WTC11 (cell line): Measurements from ENCODE around the gene ALLC. TPM values are rescaled to one million over a fixed set of nuclear protein-coding genes. Genes with fewer than 3 reads are reported as not detected.

Source experiments
- ATAC-seq: fragments of 200-7000 bp; cut with Tn5 transposase; 2 replicates; pipeline ENCODE4 v1.10.0; 2021; ENCODE audit warnings: mild to moderate bottlenecking, moderate library complexity
- CTCF ChIA-PET: fragments of 300-600 bp; sonication (Branson Sonifier 250); formaldehyde crosslinking; loops from one replicate; lab custom pipeline; 2021; ENCODE audit warnings: antibody characterized with exemption; lab: Charles Lee
- POLR2A ChIA-PET: fragments of 350-600 bp; sonication (Branson Sonifier 250); formaldehyde crosslinking; loops from one replicate; lab custom pipeline; 2021; ENCODE audit warnings: antibody characterized with exemption; lab: Charles Lee
- DNase-seq: peaks from one replicate; pipeline ENCODE4 v3.0.0; 2021; ENCODE audit warnings: low spot score
- H3K27ac Mint-ChIP-seq: 2 replicates; pipeline ENCODE4 v1.8.0; 2021; ENCODE audit warnings: mixed read lengths
- H3K27me3 Mint-ChIP-seq: 2 replicates; pipeline ENCODE4 v1.8.0; 2021; ENCODE audit warnings: low read depth, mild to moderate bottlenecking, moderate library complexity, mixed read lengths
- H3K36me3 Mint-ChIP-seq: 2 replicates; pipeline ENCODE4 v1.8.0; 2021; ENCODE audit warnings: mixed read lengths
- H3K4me1 Mint-ChIP-seq: 2 replicates; pipeline ENCODE4 v1.8.0; 2022; ENCODE audit warnings: mixed read lengths
- H3K4me3 Mint-ChIP-seq: 2 replicates; pipeline ENCODE4 v1.8.0; 2021; ENCODE audit warnings: mild to moderate bottlenecking, moderate library complexity, mixed read lengths
- H3K9me3 Mint-ChIP-seq: 2 replicates; pipeline ENCODE4 v1.8.0; 2021; ENCODE audit warnings: mixed read lengths
- ATF3 ChIP-seq: sonication (generic); formaldehyde crosslinking; conservative IDR thresholded peaks from 2 replicates; pipeline ENCODE4 v1.8.1; 2022; ENCODE audit warnings: mild to moderate bottlenecking, missing genetic modification reagents
- ATF6 ChIP-seq: sonication (generic); formaldehyde crosslinking; IDR thresholded peaks from 2 replicates; pipeline ENCODE4 v1.8.1; 2023; ENCODE audit warnings: mild to moderate bottlenecking, missing genetic modification reagents
- CBFB ChIP-seq: sonication (generic); formaldehyde crosslinking; IDR thresholded peaks from 2 replicates; pipeline ENCODE4 v1.8.1; 2022; ENCODE audit warnings: mild to moderate bottlenecking, low read depth, missing genetic modification reagents
- ETV6 ChIP-seq: sonication (generic); formaldehyde crosslinking; IDR thresholded peaks from 2 replicates; pipeline ENCODE4 v1.8.1; 2022; ENCODE audit warnings: mild to moderate bottlenecking, missing genetic modification reagents
- GTF2I ChIP-seq: fragments of 250-450 bp; sonication (Bioruptor Pico); conservative IDR thresholded peaks from 2 replicates; pipeline ENCODE4 v1.4.0; 2021; ENCODE audit warnings: mild to moderate bottlenecking
- HMGA2 ChIP-seq: fragments of 250-450 bp; sonication (Bioruptor Pico); IDR thresholded peaks from 2 replicates; pipeline ENCODE4 v1.4.0; 2021; ENCODE audit warnings: mild to moderate bottlenecking, moderate library complexity
- NFE2L1 ChIP-seq: sonication (generic); formaldehyde crosslinking; IDR thresholded peaks from 2 replicates; pipeline ENCODE4 v1.8.1; 2023; ENCODE audit warnings: missing genetic modification reagents
- RELA ChIP-seq: sonication (generic); formaldehyde crosslinking; IDR thresholded peaks from 2 replicates; pipeline ENCODE4 v1.8.1; 2022; ENCODE audit warnings: missing genetic modification reagents, mild to moderate bottlenecking, borderline replicate concordance
- RORB ChIP-seq: fragments of 250-450 bp; sonication (Bioruptor Pico); IDR thresholded peaks from 2 replicates; pipeline ENCODE4 v1.9.0; 2021; ENCODE audit warnings: mild to moderate bottlenecking
- SOX15 ChIP-seq: fragments of 250-450 bp; sonication (Bioruptor Pico); IDR thresholded peaks from 2 replicates; pipeline ENCODE4 v1.9.0; 2021; ENCODE audit warnings: mild to moderate bottlenecking
- TEAD1 ChIP-seq: sonication (generic); formaldehyde crosslinking; IDR thresholded peaks from 2 replicates; pipeline ENCODE4 v1.8.0; 2022; ENCODE audit warnings: mild to moderate bottlenecking, missing genetic modification reagents
- USF1 ChIP-seq: sonication (generic); formaldehyde crosslinking; IDR thresholded peaks from 2 replicates; pipeline ENCODE4 v1.8.0; 2022; ENCODE audit warnings: mild to moderate bottlenecking, missing genetic modification reagents
- ZBTB43 ChIP-seq: sonication (generic); formaldehyde crosslinking; IDR thresholded peaks from 2 replicates; pipeline ENCODE4 v1.8.1; 2023; ENCODE audit warnings: mild to moderate bottlenecking, missing genetic modification reagents
- ZNF121 ChIP-seq: sonication (generic); formaldehyde crosslinking; IDR thresholded peaks from 2 replicates; pipeline ENCODE4 v1.8.0; 2023; ENCODE audit warnings: missing genetic modification reagents
- ZNF396 ChIP-seq: fragments of 250-450 bp; sonication (Bioruptor Pico); IDR thresholded peaks from 2 replicates; pipeline ENCODE4 v1.8.0; 2021; ENCODE audit warnings: mild to moderate bottlenecking, moderate library complexity, borderline replicate concordance
- ZNF416 ChIP-seq: fragments of 250-450 bp; sonication (Bioruptor Pico); IDR thresholded peaks from 2 replicates; pipeline ENCODE4 v1.9.0; 2021; ENCODE audit warnings: mild to moderate bottlenecking, inconsistent platforms
- total RNA-seq: library from RNA; stranded (reverse); gene quantifications from 3 replicates; pipeline ENCODE4 v1.2.3, GENCODE V29; 2021
- TF ChIP-seq, protein P1 (sequence below): sonication (generic); formaldehyde crosslinking; IDR thresholded peaks from 2 replicates; pipeline ENCODE4 v1.8.1; 2023; ENCODE audit warnings: mild to moderate bottlenecking, missing genetic modification reagents, moderate library complexity

The ALLC gene
- total RNA-seq, 1 experiment from 2014 or later, result not detected

- Mint-ChIP-seq H3K4me1 (no peaks in the 10 kb centered on the region), H3K27me3 (peaks cover 23% of the 10 kb centered on the region), H3K36me3 (peaks cover 63% of the 10 kb centered on the region), H3K27ac (no peak overlapping the region), H3K4me3 (no peak overlapping the region), H3K9me3 (peaks cover 81% of the 10 kb centered on the region)
- no peak for TF ChIP-seq ZBTB43 (CRISPR knock-in tag)
- TF ChIP-seq ATF3 (CRISPR knock-in tag), result no peak
- no peak for TF ChIP-seq RELA (CRISPR knock-in tag)
- TF ChIP-seq GTF2I, result no peak
- POLR2A ChIA-PET, result no interaction called here
- no peak for DNase-seq
- no peak for ATAC-seq
- CTCF ChIA-PET, result no interaction called here
These were observed 73.8 kb downstream of the ALLC start for GRCh38 chr2:3731829-3732228.

DNA sequence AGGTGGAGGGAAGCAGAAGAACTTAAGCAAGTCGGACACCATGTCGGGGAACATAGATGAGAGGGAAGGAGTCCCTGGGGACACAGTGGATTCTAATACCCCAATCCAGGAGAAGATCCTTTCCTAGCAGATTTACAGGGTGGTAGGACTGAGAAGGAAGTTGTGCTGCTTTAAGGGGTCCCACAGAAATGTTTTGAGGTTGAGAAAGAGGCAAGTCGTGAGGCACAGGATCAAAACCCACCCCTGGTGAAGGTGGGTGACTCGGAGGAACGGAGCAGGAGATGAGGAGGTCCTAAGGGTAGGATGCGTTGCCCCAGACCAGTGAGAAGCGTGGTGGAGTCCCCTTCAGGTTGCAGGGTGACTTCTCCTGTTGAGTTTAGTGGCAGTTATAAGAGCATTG lies 78.1 kb downstream of the ALLC start:
- ChIA-PET CTCF (no interaction called here), POLR2A (no interaction called here)
- ATAC-seq (no peak), DNase-seq (no peak)
- Mint-ChIP-seq H3K27ac (no peak overlapping the region), H3K4me3 (no peak overlapping the region), H3K27me3 (peaks cover 15% of the 10 kb centered on the region), H3K4me1 (no peaks in the 10 kb centered on the region), H3K9me3 (peaks cover 75% of the 10 kb centered on the region), H3K36me3 (peaks cover 52% of the 10 kb centered on the region)
- TF ChIP-seq NFE2L1 (CRISPR knock-in tag), result no peak
- TF ChIP-seq HMGA2 (CRISPR knock-in tag), result no peak
- TF ChIP-seq ETV6 (CRISPR knock-in tag), result no peak
- no peak for TF ChIP-seq USF1 (CRISPR knock-in tag)
- TF ChIP-seq CBFB (CRISPR knock-in tag), result no peak
- TF ChIP-seq ZNF121, result no peak
- no peak for TF ChIP-seq TEAD1 (CRISPR knock-in tag)
- TF ChIP-seq ATF6 (CRISPR knock-in tag), result no peak

DNA sequence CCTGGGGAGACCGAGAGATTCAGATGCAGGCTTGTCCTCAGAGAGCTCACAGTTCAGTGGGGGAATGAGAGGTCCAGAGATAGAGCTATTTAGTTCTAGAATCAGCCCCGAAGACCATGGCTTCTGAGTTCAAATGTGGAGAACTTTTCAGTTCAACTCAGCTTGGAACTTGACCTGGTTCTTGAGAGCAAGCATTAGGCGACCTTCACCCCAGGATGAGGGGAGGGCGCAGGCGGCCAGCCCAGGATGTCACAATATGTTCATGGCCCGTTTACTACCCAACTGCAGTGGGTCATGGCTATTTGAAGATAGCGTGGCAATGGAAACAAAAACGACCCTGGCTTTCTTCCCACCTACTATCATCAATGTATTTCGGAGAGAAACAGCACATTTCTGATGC lies 79.1 kb downstream of the ALLC start:
- POLR2A ChIA-PET, result no interaction called here
- Mint-ChIP-seq H3K27ac (no peak overlapping the region), H3K9me3 (peaks cover 75% of the 10 kb centered on the region), H3K27me3 (peaks cover 9% of the 10 kb centered on the region), H3K4me3 (no peak overlapping the region), H3K4me1 (no peaks in the 10 kb centered on the region), H3K36me3 (peaks cover 47% of the 10 kb centered on the region)
- CTCF ChIA-PET, result no interaction called here
- no peak for DNase-seq
- TF ChIP-seq SOX15 (CRISPR knock-in tag) (no peak), RORB (CRISPR knock-in tag) (no peak), TEAD1 (CRISPR knock-in tag) (no peak), ATF3 (CRISPR knock-in tag) (no peak), ZNF396 (CRISPR knock-in tag) (no peak), ZNF416 (no peak)
- TF ChIP-seq, protein P1, sequence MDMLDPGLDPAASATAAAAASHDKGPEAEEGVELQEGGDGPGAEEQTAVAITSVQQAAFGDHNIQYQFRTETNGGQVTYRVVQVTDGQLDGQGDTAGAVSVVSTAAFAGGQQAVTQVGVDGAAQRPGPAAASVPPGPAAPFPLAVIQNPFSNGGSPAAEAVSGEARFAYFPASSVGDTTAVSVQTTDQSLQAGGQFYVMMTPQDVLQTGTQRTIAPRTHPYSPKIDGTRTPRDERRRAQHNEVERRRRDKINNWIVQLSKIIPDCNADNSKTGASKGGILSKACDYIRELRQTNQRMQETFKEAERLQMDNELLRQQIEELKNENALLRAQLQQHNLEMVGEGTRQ (CRISPR knock-in tag), result no peak
- no peak for ATAC-seq
